IMR-90 (cell line): Measurements from ENCODE around the gene TPST1. TPM values are rescaled to one million over a fixed set of nuclear protein-coding genes. Genes with fewer than 3 reads are reported as not detected.
A peak's percentile ranks its signal among the peaks of the same experiment; 100 is the strongest.

Experiments used
- ATAC-seq: fragments of 200-7000 bp; cut with Tn5 transposase; 2 replicates; pipeline ENCODE4 v1.9.1; 2020; ENCODE audit warnings: low read depth, mild to moderate bottlenecking, moderate library complexity
- BruUV-seq: library from RNA; stranded (reverse); fragments of 400-500 nt; replicated peaks from 2 replicates; lab custom pipeline; 2021; lab: Mats Ljungman, UMichigan
- CTCF ChIA-PET: fragments of 300-600 bp; formaldehyde crosslinking; extraction: SDS; loops from one replicate; lab custom pipeline; 2021; ENCODE audit warnings: antibody characterized with exemption; lab: Yijun Ruan, JAX
- POLR2A ChIA-PET: fragments of 300-600 bp; sonication (Branson Sonifier 250); formaldehyde crosslinking; loops from one replicate; lab custom pipeline; 2022; ENCODE audit warnings: antibody characterized with exemption; ENCODE audit not compliant: unreplicated experiment; lab: Charles Lee
- DNase-seq: peaks from one replicate; pipeline ENCODE4 v3.0.0; 2013
- H2AFZ ChIP-seq: replicated peaks from 2 replicates; pipeline ENCODE3; 2013; ENCODE audit warnings: low read length, mild to moderate bottlenecking; ENCODE audit not compliant: poor library complexity
- H2AK5ac ChIP-seq: 2 replicates; pipeline ENCODE4 v1.6.1; 2013; ENCODE audit warnings: low read depth, low read length, inconsistent platforms
- H2AK9ac ChIP-seq: replicated peaks from 2 replicates; pipeline ENCODE3; 2013; ENCODE audit warnings: mild to moderate bottlenecking, low read depth, low read length, moderate library complexity; ENCODE audit not compliant: poor library complexity
- H2BK120ac ChIP-seq: 2 replicates; pipeline ENCODE4 v1.6.1; 2013; ENCODE audit warnings: low read depth, low read length, inconsistent platforms
- H2BK15ac ChIP-seq: 3 replicates; pipeline ENCODE4 v1.6.1; 2013; ENCODE audit warnings: low read depth, low read length, inconsistent platforms
- H2BK20ac ChIP-seq: 2 replicates; pipeline ENCODE4 v1.6.1; 2013; ENCODE audit warnings: low read depth, mild to moderate bottlenecking, inconsistent platforms, low read length, moderate library complexity
- H2BK5ac ChIP-seq: 2 replicates; pipeline ENCODE4 v1.6.1; 2013; ENCODE audit warnings: mild to moderate bottlenecking, low read depth, low read length, inconsistent platforms; ENCODE audit not compliant: poor library complexity, severe bottlenecking
- H3K14ac ChIP-seq: replicated peaks from 2 replicates; pipeline ENCODE4 v1.6.1; 2013; ENCODE audit warnings: low read depth, low read length, inconsistent platforms
- H3K18ac ChIP-seq: 2 replicates; pipeline ENCODE4 v1.6.1; 2013; ENCODE audit warnings: low read depth, low read length, control low read depth
- H3K23ac ChIP-seq: 2 replicates; pipeline ENCODE4 v1.6.1; 2013; ENCODE audit warnings: low read depth, low read length, inconsistent platforms
- H3K27ac ChIP-seq: 2 replicates; pipeline ENCODE4 v1.5.1; 2013; ENCODE audit warnings: mild to moderate bottlenecking, control low read depth, low read length; ENCODE audit not compliant: insufficient read depth
- H3K27me3 ChIP-seq: 2 replicates; pipeline ENCODE4 v1.6.1; 2013; ENCODE audit warnings: low read length; ENCODE audit not compliant: control insufficient read depth, insufficient read depth
- H3K36me3 ChIP-seq: 2 replicates; pipeline ENCODE4 v1.6.1; 2013; ENCODE audit warnings: low read length, mixed read lengths; ENCODE audit not compliant: control insufficient read depth, insufficient read depth
- H3K4ac ChIP-seq: 2 replicates; pipeline ENCODE4 v1.6.1; 2013; ENCODE audit warnings: low read depth, low read length, inconsistent platforms
- H3K4me1 ChIP-seq: 2 replicates; pipeline ENCODE4 v1.6.1; 2013; ENCODE audit warnings: low read length, mixed read lengths; ENCODE audit not compliant: control insufficient read depth, insufficient read depth
- H3K4me2 ChIP-seq: 2 replicates; pipeline ENCODE4 v1.6.1; 2013; ENCODE audit warnings: low read depth, mild to moderate bottlenecking, control low read depth, low read length, moderate library complexity
- H3K4me3 ChIP-seq: 2 replicates; pipeline ENCODE4 v1.5.1; 2013; ENCODE audit warnings: low read depth, mild to moderate bottlenecking, control low read depth, low read length, moderate library complexity; ENCODE audit not compliant: insufficient read depth
- H3K56ac ChIP-seq: 2 replicates; pipeline ENCODE4 v1.6.1; 2013; ENCODE audit warnings: low read length, inconsistent platforms; ENCODE audit not compliant: insufficient read depth; ENCODE audit errors: extremely low read depth
- H3K79me1 ChIP-seq, 2 experiments: 2 replicates each; pipeline ENCODE4 v1.6.1; 2013; ENCODE audit warnings: low read length in 2 of 2, inconsistent platforms in 1 of 2, low read depth in 1 of 2
- H3K9ac ChIP-seq: 2 replicates; pipeline ENCODE4 v1.6.1; 2013; ENCODE audit warnings: low read depth, low read length, control low read depth
- H3K9me1 ChIP-seq: 2 replicates; pipeline ENCODE4 v1.6.1; 2013; ENCODE audit warnings: low read length, inconsistent platforms; ENCODE audit not compliant: insufficient read depth
- H3K9me3 ChIP-seq: 2 replicates; pipeline ENCODE4 v1.6.1; 2013; ENCODE audit warnings: low read length; ENCODE audit not compliant: control insufficient read depth, insufficient read depth
- H4K20me1 ChIP-seq: 2 replicates; pipeline ENCODE4 v1.6.1; 2013; ENCODE audit warnings: low read length, inconsistent platforms; ENCODE audit not compliant: insufficient read depth
- H4K5ac ChIP-seq: 2 replicates; pipeline ENCODE4 v1.6.1; 2013; ENCODE audit warnings: mild to moderate bottlenecking, low read depth, low read length, control low read depth
- H4K8ac ChIP-seq, 2 experiments: 2 replicates each; pipeline ENCODE4 v1.6.1; 2013; ENCODE audit warnings: low read depth in 2 of 2, low read length in 2 of 2, control low read depth in 1 of 2, inconsistent platforms in 1 of 2
- H4K91ac ChIP-seq: 2 replicates; pipeline ENCODE4 v1.6.1; 2013; ENCODE audit warnings: low read depth, low read length, inconsistent platforms; ENCODE audit not compliant: insufficient read depth
- BHLHE40 ChIP-seq: fragments of 150-350 bp; IDR thresholded peaks from 2 replicates; pipeline ENCODE4 v1.6.1; 2016; ENCODE audit warnings: mild to moderate bottlenecking, low read depth, low read length
- CEBPB ChIP-seq: IDR thresholded peaks from 2 replicates; pipeline ENCODE4 v1.6.1; 2012; ENCODE audit warnings: low read depth, low read length, improper control_type of control experiment
- FOS ChIP-seq: fragments of 150-350 bp; IDR thresholded peaks from 2 replicates; pipeline ENCODE4 v1.6.1; 2016; ENCODE audit warnings: low read depth, low read length
- MAZ ChIP-seq: IDR thresholded peaks from 2 replicates; pipeline ENCODE4 v1.6.1; 2012; ENCODE audit warnings: low read depth, mild to moderate bottlenecking, low read length, improper control_type of control experiment, moderate library complexity, borderline replicate concordance
- MXI1 ChIP-seq: IDR thresholded peaks from 2 replicates; pipeline ENCODE4 v1.6.1; 2012; ENCODE audit warnings: low read depth, mild to moderate bottlenecking, low read length, moderate library complexity, borderline replicate concordance
- NFE2L2 ChIP-seq: fragments of 150-350 bp; IDR thresholded peaks from 2 replicates; pipeline ENCODE4 v1.6.1; 2016; ENCODE audit warnings: low read depth, mild to moderate bottlenecking, low read length
- POLR2A ChIP-seq: IDR thresholded peaks from 2 replicates; pipeline ENCODE4 v1.6.1; 2012; ENCODE audit warnings: mild to moderate bottlenecking, low read depth, low read length
- RCOR1 ChIP-seq: IDR thresholded peaks from 2 replicates; pipeline ENCODE4 v1.6.1; 2012; ENCODE audit warnings: mild to moderate bottlenecking, low read length, improper control_type of control experiment; ENCODE audit not compliant: insufficient replicate concordance
- SMC3 ChIP-seq: fragments of 150-350 bp; IDR thresholded peaks from 2 replicates; pipeline ENCODE4 v1.6.1; 2016; ENCODE audit warnings: low read depth, mild to moderate bottlenecking, antibody characterized with exemption, low read length, moderate library complexity
- WGBS, 2 experiments: methylation state at CpG; one replicate each; pipeline versions ENCODE4 v1.1.5 to v1.1.7; 2013; ENCODE audit warnings: missing lambda C conversion rate in 2 of 2; ENCODE audit not compliant: insufficient read length in 1 of 2; ENCODE audit errors: extremely low coverage in 2 of 2; 5-methylcytosine and 5-hydroxymethylcytosine counted together
- dilution Hi-C: fragments of 300-500 bp; cut with HindIII; formaldehyde crosslinking; loops from one replicate; pipeline ENCODE4 v1.14.3; 2018; ENCODE audit warnings: low sequenced_read_pairs; ENCODE audit not compliant: unreplicated experiment
- in situ Hi-C: fragments of 300-500 bp; cut with MboI; formaldehyde crosslinking; loops from 3 replicates; pipeline ENCODE4 v1.14.3; 2019; ENCODE audit warnings: low sequenced_read_pairs, inconsistent platforms, mixed read lengths
- intact Hi-C: fragments of 100-400 bp; cut with micrococcal nuclease; formaldehyde crosslinking; loops from 2 replicates; pipeline ENCODE4 v1.10.0; 2022
- polyA plus RNA-seq, 3 experiments: library from polyadenylated mRNA; depleted of rRNA; stranded (reverse); fragments of >200 nt; gene quantifications; 2 replicates each; pipeline ENCODE4 v1.2.3, GENCODE V29; 2012; ENCODE audit warnings: low replicate concordance in 1 of 3
- total RNA-seq: library from RNA; depleted of rRNA; stranded (reverse); fragments of >200 nt; gene quantifications from 2 replicates; pipeline ENCODE4 v1.2.3, GENCODE V29; 2012
- TF ChIP-seq, protein P1 (sequence below): fragments of 150-350 bp; IDR thresholded peaks from 2 replicates; pipeline ENCODE4 v1.6.1; 2016; ENCODE audit warnings: low read depth, mild to moderate bottlenecking, low read length, moderate library complexity, borderline replicate concordance
- TF ChIP-seq, protein P2 (sequence below): conservative IDR thresholded peaks from 2 replicates; pipeline ENCODE4 v1.5.1; 2012; ENCODE audit warnings: mild to moderate bottlenecking, low read depth, low read length, improper control_type of control experiment
- TF ChIP-seq, protein P3 (sequence below): fragments of 150-350 bp; IDR thresholded peaks from 2 replicates; pipeline ENCODE4 v1.6.1; 2017; ENCODE audit warnings: mild to moderate bottlenecking, antibody characterized with exemption, low read length, low read depth

The TPST1 gene
- total and polyA plus RNA-seq, 2 of the 4 experiments (the other 2 are of a cell fraction) = 37.7 to 58.6 TPM

DNA sequence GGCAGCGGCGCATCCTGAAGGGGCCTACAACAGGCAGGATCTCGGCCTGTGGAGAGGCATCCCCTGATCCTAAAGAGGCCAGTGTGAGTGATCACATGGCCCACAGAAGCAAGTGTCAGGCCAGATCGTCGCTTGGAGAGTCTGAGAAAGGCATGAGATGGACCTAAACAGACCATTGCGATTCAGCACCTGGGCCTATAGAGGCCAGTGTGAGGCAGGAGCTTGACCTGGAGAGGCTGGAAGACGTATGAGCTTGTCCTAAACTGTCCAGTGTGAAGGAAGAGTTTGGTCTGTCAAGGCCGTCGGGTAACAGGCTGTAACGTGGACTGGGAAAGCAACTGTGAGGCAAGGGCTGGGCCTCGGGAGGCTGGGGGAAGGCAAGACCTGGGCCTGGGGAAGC is 172.6 kb downstream of the TPST1 start:
- Histone ChIP-seq H2AFZ (no peak overlapping the region), H4K20me1 (no peaks in the 10 kb centered on the region), H3K4me3 (no peak overlapping the region), H4K8ac (no peak overlapping the region), H3K56ac (no peak overlapping the region), H2AK5ac (peak overlapping the region; percentile 27), H3K9me3 (peaks cover 6% of the 10 kb centered on the region; the same call in 1 of the 2 replicates), H3K9ac (no peak overlapping the region), H4K91ac (no peak overlapping the region; the same call in 1 of the 2 replicates), H3K27me3 (no peaks in the 10 kb centered on the region), H3K27ac (no peak overlapping the region), H2BK20ac (peak overlapping the region; percentile 49; the same call in 1 of the 2 replicates), H3K4me1 (peaks cover 5% of the 10 kb centered on the region), H2AK9ac (peak overlapping the region; percentile 55), H2BK120ac (no peak overlapping the region), H3K4me2 (no peak overlapping the region), H3K36me3 (peaks cover 7% of the 10 kb centered on the region; the same call in 1 of the 2 replicates), H3K14ac (no peak overlapping the region), H2BK15ac (no peak overlapping the region), H3K23ac (no peak overlapping the region), H3K4ac (no peak overlapping the region), H4K5ac (no peak overlapping the region), H3K18ac (no peak overlapping the region), H3K79me1 (no peaks in the 10 kb centered on the region), H3K9me1 (peaks cover 4% of the 10 kb centered on the region; the same call in 1 of the 2 replicates), H2BK5ac (no peak overlapping the region)
- CTCF ChIA-PET = no interaction called here
- no peak for ATAC-seq
- intact Hi-C loops = no loop called here
- WGBS, 2 experiments = 92% methylated on average over 9 of the region's 11 CpGs; no CpG with 5 or more reads in 1 of the 2 experiments
- TF ChIP-seq MXI1 (no peak), SMC3 (no peak), BHLHE40 (no peak), NFE2L2 (no peak), MAZ (no peak), RCOR1 (no peak), POLR2A (no peak), FOS (no peak), CEBPB (no peak)
- TF ChIP-seq, protein P1, sequence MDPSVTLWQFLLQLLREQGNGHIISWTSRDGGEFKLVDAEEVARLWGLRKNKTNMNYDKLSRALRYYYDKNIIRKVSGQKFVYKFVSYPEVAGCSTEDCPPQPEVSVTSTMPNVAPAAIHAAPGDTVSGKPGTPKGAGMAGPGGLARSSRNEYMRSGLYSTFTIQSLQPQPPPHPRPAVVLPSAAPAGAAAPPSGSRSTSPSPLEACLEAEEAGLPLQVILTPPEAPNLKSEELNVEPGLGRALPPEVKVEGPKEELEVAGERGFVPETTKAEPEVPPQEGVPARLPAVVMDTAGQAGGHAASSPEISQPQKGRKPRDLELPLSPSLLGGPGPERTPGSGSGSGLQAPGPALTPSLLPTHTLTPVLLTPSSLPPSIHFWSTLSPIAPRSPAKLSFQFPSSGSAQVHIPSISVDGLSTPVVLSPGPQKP = no peak
- TF ChIP-seq, protein P2, sequence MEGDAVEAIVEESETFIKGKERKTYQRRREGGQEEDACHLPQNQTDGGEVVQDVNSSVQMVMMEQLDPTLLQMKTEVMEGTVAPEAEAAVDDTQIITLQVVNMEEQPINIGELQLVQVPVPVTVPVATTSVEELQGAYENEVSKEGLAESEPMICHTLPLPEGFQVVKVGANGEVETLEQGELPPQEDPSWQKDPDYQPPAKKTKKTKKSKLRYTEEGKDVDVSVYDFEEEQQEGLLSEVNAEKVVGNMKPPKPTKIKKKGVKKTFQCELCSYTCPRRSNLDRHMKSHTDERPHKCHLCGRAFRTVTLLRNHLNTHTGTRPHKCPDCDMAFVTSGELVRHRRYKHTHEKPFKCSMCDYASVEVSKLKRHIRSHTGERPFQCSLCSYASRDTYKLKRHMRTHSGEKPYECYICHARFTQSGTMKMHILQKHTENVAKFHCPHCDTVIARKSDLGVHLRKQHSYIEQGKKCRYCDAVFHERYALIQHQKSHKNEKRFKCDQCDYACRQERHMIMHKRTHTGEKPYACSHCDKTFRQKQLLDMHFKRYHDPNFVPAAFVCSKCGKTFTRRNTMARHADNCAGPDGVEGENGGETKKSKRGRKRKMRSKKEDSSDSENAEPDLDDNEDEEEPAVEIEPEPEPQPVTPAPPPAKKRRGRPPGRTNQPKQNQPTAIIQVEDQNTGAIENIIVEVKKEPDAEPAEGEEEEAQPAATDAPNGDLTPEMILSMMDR = no peak
- TF ChIP-seq, protein P3, sequence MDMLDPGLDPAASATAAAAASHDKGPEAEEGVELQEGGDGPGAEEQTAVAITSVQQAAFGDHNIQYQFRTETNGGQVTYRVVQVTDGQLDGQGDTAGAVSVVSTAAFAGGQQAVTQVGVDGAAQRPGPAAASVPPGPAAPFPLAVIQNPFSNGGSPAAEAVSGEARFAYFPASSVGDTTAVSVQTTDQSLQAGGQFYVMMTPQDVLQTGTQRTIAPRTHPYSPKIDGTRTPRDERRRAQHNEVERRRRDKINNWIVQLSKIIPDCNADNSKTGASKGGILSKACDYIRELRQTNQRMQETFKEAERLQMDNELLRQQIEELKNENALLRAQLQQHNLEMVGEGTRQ = no peak
- in situ Hi-C loops = no loop called here
- DNase-seq = no peak
- POLR2A ChIA-PET = no interaction called here
- dilution Hi-C loops = no loop called here
- BruUV-seq = no TSS peak
